Right cardiac atrium (tissue), 5 donors: Measurements from ENCODE around the gene TRIM38. TPM values are rescaled to one million over a fixed set of nuclear protein-coding genes. Genes with fewer than 3 reads are reported as not detected.
"Not testable (repeated sequence)": the region's sequence is repeated elsewhere in the genome, so short reads cannot be mapped to it uniquely, and the experiment has no call there.

Experiments
- ATAC-seq, 2 donors: fragments of 200-7000 bp; cut with Tn5 transposase; one replicate each; pipeline versions ENCODE4 v1.8.0 to v1.9.1; 2020; ENCODE audit warnings: moderate library complexity in 2 of 2, mild to moderate bottlenecking in 1 of 2
- DNase-seq, 3 donors: peaks; one replicate each; pipeline ENCODE4 v3.0.0-alpha.2; 2020
- H3K27ac ChIP-seq: one replicate; pipeline ENCODE4 v1.5.1; 2013; ENCODE audit warnings: mild to moderate bottlenecking, low read length, control low read depth, moderate library complexity
- H3K27me3 ChIP-seq: one replicate; pipeline ENCODE4 v1.6.1; 2013; ENCODE audit not compliant: control insufficient read depth, insufficient read depth
- H3K4me1 ChIP-seq: one replicate; pipeline ENCODE4 v1.6.1; 2013; ENCODE audit warnings: low read length; ENCODE audit not compliant: control insufficient read depth, insufficient read depth
- H3K4me3 ChIP-seq: one replicate; pipeline ENCODE4 v1.5.1; 2013; ENCODE audit warnings: low read length, control low read depth
- H3K9me3 ChIP-seq: one replicate; pipeline ENCODE4 v1.6.1; 2013; ENCODE audit warnings: low read length; ENCODE audit not compliant: control insufficient read depth
- WGBS: extraction: QIAGEN DNeasy Blood & Tissue Kit; methylation state at CpG from one replicate; pipeline ENCODE4 v1.1.7; 2013; 5-methylcytosine and 5-hydroxymethylcytosine counted together
- intact Hi-C, 4 donors: fragments of 100-400 bp; cut with DNase I; formaldehyde crosslinking; loops; one replicate each; pipeline versions ENCODE4 v1.11.0 to v1.14.0; 2022 to 2023
- polyA plus RNA-seq: library from polyadenylated mRNA; stranded (reverse); fragments of 200-250 nt; gene quantifications from one replicate; pipeline ENCODE4 v1.2.3, GENCODE V29; 2013
- total RNA-seq, 4 donors: library from RNA; stranded (reverse); fragmentation: NEBNext Ultra II Directional; extraction: Animal tissue kit (Norgen Biotek cat#: 25700); gene quantifications; one replicate each; pipeline ENCODE4 v1.2.1, GENCODE V29; 2021
- donor health status: healthy with polysubstance abuse.
- donor health status: DM: no; HTN: yes; CAD: no.
- donor health status: DM: no; HTN: no; CAD: no.
- donor health status: DM: no; HTN: yes; CAD: no; lungs with severe emphysema.
- donor health status: DM: yes; HTN: yes; CAD: no.

Gene TRIM38
- total and polyA plus RNA-seq, 5 donors = 2.7 to 4.7 (median 4.4) TPM

GRCh38 chr6:25973923-25974555, 11.4 kb downstream of the TRIM38 start:
- Histone ChIP-seq H3K9me3 (no peaks in the 10 kb centered on the region), H3K27me3 (no peaks in the 10 kb centered on the region), H3K4me3 (no peak overlapping the region), H3K4me1 (peaks cover 2% of the 10 kb centered on the region), H3K27ac (no peak overlapping the region)
- DNase-seq = no peak
- intact Hi-C loops = no loop called here
- WGBS = 94% methylated on average over 2 of the region's 2 CpGs
- no peak for ATAC-seq

GRCh38 chr6:25975923-25976560, 13.4 kb downstream of the TRIM38 start:
- ATAC-seq (no peak), DNase-seq (no peak)
- H3K4me3 ChIP-seq = no peak overlapping the region
- H3K27me3 ChIP-seq = no peaks in the 10 kb centered on the region
- peaks cover 2% of the 10 kb centered on the region for H3K4me1 ChIP-seq
- WGBS = 88% methylated on average over 5 of the region's 5 CpGs
- intact Hi-C loops = no loop called here
- H3K27ac ChIP-seq = no peak overlapping the region
- no peaks in the 10 kb centered on the region for H3K9me3 ChIP-seq

- intact Hi-C loops = no loop called here
- no peak for DNase-seq
- WGBS = 89% methylated on average over 2 of the region's 2 CpGs
- Histone ChIP-seq H3K9me3 (no peaks in the 10 kb centered on the region), H3K4me1 (no peaks in the 10 kb centered on the region), H3K27me3 (no peaks in the 10 kb centered on the region), H3K4me3 (no peak overlapping the region), H3K27ac (no peak overlapping the region)
- no peak for ATAC-seq
These were observed 18.3 kb downstream of the TRIM38 start for GRCh38 chr6:25980935-25981334.

- 93% methylated on average over 5 of the region's 5 CpGs for WGBS
- no peaks in the 10 kb centered on the region for H3K4me1 ChIP-seq
- H3K27ac ChIP-seq = no peak overlapping the region
- intact Hi-C loops = no loop called here
- DNase-seq (no peak), ATAC-seq (no peak)
- no peaks in the 10 kb centered on the region for H3K27me3 ChIP-seq
- H3K4me3 ChIP-seq = no peak overlapping the region
- no peaks in the 10 kb centered on the region for H3K9me3 ChIP-seq
These were observed 19.1 kb downstream of the TRIM38 start for GRCh38 chr6:25981568-25982263.

- ATAC-seq (no peak), DNase-seq (no peak)
- intact Hi-C loops = no loop called here
- no peaks in the 10 kb centered on the region for H3K4me1 ChIP-seq
- H3K9me3 ChIP-seq = no peaks in the 10 kb centered on the region
- no peak overlapping the region for H3K27ac ChIP-seq
- no peak overlapping the region for H3K4me3 ChIP-seq
- no peaks in the 10 kb centered on the region for H3K27me3 ChIP-seq
- WGBS = 92% methylated on average over 2 of the region's 2 CpGs
These were observed 21.7 kb downstream of the TRIM38 start for GRCh38 chr6:25984265-25984664.

GRCh38 chr6:25987845-25988244, 25.2 kb downstream of the TRIM38 start:
- Histone ChIP-seq H3K9me3 (no peaks in the 10 kb centered on the region), H3K27me3 (no peaks in the 10 kb centered on the region), H3K4me1 (no peaks in the 10 kb centered on the region), H3K27ac (no peak overlapping the region), H3K4me3 (no peak overlapping the region)
- ATAC-seq (no peak), DNase-seq (no peak)
- whole genome bisulfite sequencing = 72% methylated on average over 9 of the region's 9 CpGs
- intact Hi-C loops = no loop called here

GRCh38 chr6:25990172-25990873, 27.7 kb downstream of the TRIM38 start:
- WGBS = 98% methylated on average over 2 of the region's 2 CpGs
- DNase-seq (no peak), ATAC-seq (no peak)
- H3K4me1 ChIP-seq = peaks cover 5% of the 10 kb centered on the region
- H3K27ac ChIP-seq = no peak overlapping the region
- H3K4me3 ChIP-seq = no peak overlapping the region
- no peaks in the 10 kb centered on the region for H3K9me3 ChIP-seq
- H3K27me3 ChIP-seq = no peaks in the 10 kb centered on the region
- intact Hi-C loops = no loop called here

GRCh38 chr6:25991785-25992412, 29.3 kb downstream of the TRIM38 start:
- Histone ChIP-seq H3K4me3 (peak overlapping the region; percentile 96), H3K4me1 (peaks cover 5% of the 10 kb centered on the region), H3K9me3 (no peaks in the 10 kb centered on the region), H3K27ac (peak overlapping the region; percentile 99), H3K27me3 (no peaks in the 10 kb centered on the region)
- 2% methylated on average over 30 of the region's 30 CpGs for WGBS
- intact Hi-C loops = no loop called here
- DNase-seq = peak; percentile 76 to 93 (median 92)
- ATAC-seq = peak; percentile 77 to 79

- H3K27ac ChIP-seq = peak overlapping the region; percentile 99
- peak; percentile 98 for ATAC-seq
- WGBS = 2% methylated on average over 52 of the region's 52 CpGs
- peaks cover 5% of the 10 kb centered on the region for H3K4me1 ChIP-seq
- intact Hi-C loops = no loop called here
- peak overlapping the region; percentile 96 for H3K4me3 ChIP-seq
- peak; percentile 96 to 99 (median 99) for DNase-seq
- H3K9me3 ChIP-seq = no peaks in the 10 kb centered on the region
- H3K27me3 ChIP-seq = no peaks in the 10 kb centered on the region
These were observed 30.1 kb downstream of the TRIM38 start for GRCh38 chr6:25992413-25993340.

GRCh38 chr6:25993341-25993684, 30.7 kb downstream of the TRIM38 start:
- H3K9me3 ChIP-seq, H3K27me3 ChIP-seq, H3K4me1 ChIP-seq, ATAC-seq, intact Hi-C loops: not testable (repeated sequence)
- Histone ChIP-seq H3K27ac (peak overlapping the region; percentile 64), H3K4me3 (peak overlapping the region; percentile 96)
- 58% methylated on average over 7 of the region's 7 CpGs for WGBS
- DNase-seq = peak in 1 of 3 donors; percentile 54
